Left lung (tissue), 10 donors: ENCODE data around the gene MOSMO. TPM values are rescaled to one million over a fixed set of nuclear protein-coding genes. Genes with fewer than 3 reads are reported as not detected.
"Not testable (repeated sequence)": the region's sequence is repeated elsewhere in the genome, so short reads cannot be mapped to it uniquely, and the experiment has no call there.

Experiments
- ATAC-seq: fragments of 200-7000 bp; cut with Tn5 transposase; one replicate; pipeline ENCODE4 v1.9.1; 2020; ENCODE audit warnings: moderate library complexity
- DNase-seq, 4 donors: peaks; one replicate each; pipeline ENCODE4 v3.0.0-alpha.2; 2013 to 2020
- H3K27ac ChIP-seq, 2 donors: fragments of 200-600 bp; sonication (generic) in 1 of 2; one replicate each; pipeline versions ENCODE4 v1.5.0 to v1.8.0; 2020 to 2021
- H3K27me3 ChIP-seq, 2 donors: fragments of 200-600 bp; sonication (generic) in 1 of 2; one replicate each; pipeline versions ENCODE4 v1.5.0 to v1.8.0; 2020 to 2021
- H3K36me3 ChIP-seq, 2 donors: fragments of 200-600 bp; sonication (generic) in 1 of 2; one replicate each; pipeline versions ENCODE4 v1.5.0 to v1.8.0; 2020 to 2021
- H3K4me1 ChIP-seq, 2 donors: fragments of 200-600 bp; one replicate each; pipeline ENCODE4 v1.8.0; 2021
- H3K4me3 ChIP-seq, 2 donors: fragments of 200-600 bp; sonication (generic) in 1 of 2; one replicate each; pipeline versions ENCODE4 v1.5.0 to v1.8.0; 2020 to 2021; ENCODE audit warnings: mild to moderate bottlenecking in 1 of 2
- H3K9me3 ChIP-seq, 2 donors: fragments of 200-600 bp; sonication (generic) in 1 of 2; one replicate each; pipeline versions ENCODE4 v1.5.0 to v1.8.0; 2020 to 2021
- CTCF ChIP-seq, 2 donors: fragments of 200-600 bp; sonication (generic) in 1 of 2; IDR thresholded peaks; one replicate each; pipeline versions ENCODE4 v1.5.0 to v1.8.0; 2021; ENCODE audit warnings: antibody characterized with exemption in 2 of 2
- intact Hi-C, 2 donors: fragments of 100-400 bp; cut with DNase I; formaldehyde crosslinking; loops; one replicate each; pipeline versions ENCODE4 v1.11.2 to v1.14.2; 2022
- polyA plus RNA-seq, 6 donors: library from polyadenylated mRNA; unstranded; fragments of 120-200 nt; gene quantifications; one replicate each; pipeline ENCODE4 v1.2.1, GENCODE V29; 2013; ENCODE audit not compliant: insufficient read length in 6 of 6
- total RNA-seq, 2 donors: library from RNA; stranded (reverse); fragmentation: NEBNext Ultra II Directional; extraction: Animal tissue kit (Norgen Biotek cat#: 25700); gene quantifications; one replicate each; pipeline ENCODE4 v1.2.1, GENCODE V29; 2021
- donor health status: DM: no; HTN: yes; CAD: no.
- donor health status: DM: no; HTN: no; CAD: no.

MOSMO gene
- total and polyA plus RNA-seq, 8 donors = 11.7 to 31.0 (median 26.9) TPM

- no peak for TF ChIP-seq CTCF (IDR thresholded peaks at IDR 0.05)
- Histone ChIP-seq H3K27ac (no peak overlapping the region), H3K4me1 (peaks cover 9 to 17% of the 10 kb centered on the region in 2 donors), H3K27me3 (no peaks in the 10 kb centered on the region), H3K4me3 (no peak overlapping the region), H3K9me3 (no peaks in the 10 kb centered on the region), H3K36me3 (no peaks in the 10 kb centered on the region)
- intact Hi-C loops = no loop called here
- DNase-seq = no peak
- no peak for ATAC-seq
Measured at GRCh38 chr16:22022151-22022550, 14.2 kb downstream of the MOSMO start.

GRCh38 chr16:22023505-22023904 is 15.6 kb downstream of the MOSMO start:
- no peak for ATAC-seq

GRCh38 chr16:22024785-22025184 is 16.9 kb downstream of the MOSMO start:
- H3K27ac ChIP-seq, intact Hi-C loops, H3K27me3 ChIP-seq, H3K9me3 ChIP-seq, H3K4me3 ChIP-seq, H3K36me3 ChIP-seq, DNase-seq, ATAC-seq: not testable (repeated sequence)
- peaks cover 9 to 16% of the 10 kb centered on the region in 2 donors for H3K4me1 ChIP-seq

More at GRCh38 chr16:22023505-22023904, 15.6 kb downstream of the MOSMO start:
- DNase-seq = no peak
- Histone ChIP-seq H3K27ac (no peak overlapping the region), H3K4me3 (no peak overlapping the region), H3K36me3 (no peaks in the 10 kb centered on the region), H3K4me1 (peaks cover 9 to 16% of the 10 kb centered on the region in 2 donors), H3K9me3 (no peaks in the 10 kb centered on the region), H3K27me3 (no peaks in the 10 kb centered on the region)
- intact Hi-C loops = no loop called here
- TF ChIP-seq CTCF (IDR thresholded peaks at IDR 0.05) = no peak

GRCh38 chr16:22027633-22028032 is 19.7 kb downstream of the MOSMO start:
- no peak for DNase-seq
- H3K4me1 ChIP-seq = peaks cover 9 to 17% of the 10 kb centered on the region in 2 donors
- no peak for TF ChIP-seq CTCF (IDR thresholded peaks at IDR 0.05)
- intact Hi-C loops = no loop called here
- no peaks in the 10 kb centered on the region for H3K36me3 ChIP-seq
- H3K27ac ChIP-seq = no peak overlapping the region
- ATAC-seq = no peak
- no peaks in the 10 kb centered on the region for H3K27me3 ChIP-seq
- no peak overlapping the region for H3K4me3 ChIP-seq
- H3K9me3 ChIP-seq = peaks cover 0 to 6% of the 10 kb centered on the region in 2 donors

- intact Hi-C loops = no loop called here
- no peak overlapping the region for H3K27ac ChIP-seq
- H3K4me3 ChIP-seq = no peak overlapping the region
- peaks cover 9 to 17% of the 10 kb centered on the region in 2 donors for H3K4me1 ChIP-seq
- no peak for TF ChIP-seq CTCF (IDR thresholded peaks at IDR 0.05)
- no peak for DNase-seq
- no peaks in the 10 kb centered on the region for H3K27me3 ChIP-seq
- no peaks in the 10 kb centered on the region for H3K36me3 ChIP-seq
- ATAC-seq = no peak
- H3K9me3 ChIP-seq = peaks cover 0 to 6% of the 10 kb centered on the region in 2 donors
Measured at GRCh38 chr16:22029632-22030031, 21.7 kb downstream of the MOSMO start.
